Nephron (organoid): ENCODE results near the gene NDUFS5.
"Not testable (repeated sequence)": the region's sequence is repeated elsewhere in the genome, so short reads cannot be mapped to it uniquely, and the experiment has no call there.

Experiments used
- H3K27ac Mint-ChIP-seq, 3 experiments: 2 replicates each; pipeline ENCODE4 v1.8.0; 2020; ENCODE audit warnings: mixed read lengths in 3 of 3, mild to moderate bottlenecking in 2 of 3, moderate library complexity in 1 of 3
- H3K27me3 Mint-ChIP-seq: 2 replicates; pipeline ENCODE4 v1.8.0; 2021; ENCODE audit warnings: low read depth, mild to moderate bottlenecking, moderate library complexity, mixed read lengths
- H3K36me3 Mint-ChIP-seq: 2 replicates; pipeline ENCODE4 v1.8.0; 2020; ENCODE audit warnings: low read depth, mixed read lengths
- H3K4me1 Mint-ChIP-seq: 2 replicates; pipeline ENCODE4 v1.8.0; 2020; ENCODE audit warnings: mixed read lengths
- H3K4me3 Mint-ChIP-seq, 3 experiments: 2 replicates each; pipeline ENCODE4 v1.8.0; 2020; ENCODE audit warnings: mild to moderate bottlenecking in 3 of 3, mixed read lengths in 3 of 3, moderate library complexity in 2 of 3
- H3K9me3 Mint-ChIP-seq: 2 replicates; pipeline ENCODE4 v1.8.0; 2020; ENCODE audit warnings: mixed read lengths
- CTCF ChIP-seq, 3 experiments: fragments of 200-600 bp; sonication (generic); IDR thresholded peaks; one replicate each; pipeline ENCODE4 v1.5.0; 2021; ENCODE audit warnings: antibody characterized with exemption in 3 of 3; ENCODE audit not compliant: unreplicated experiment in 3 of 3

Gene NDUFS5

GRCh38 chr1:39046613-39047210 lies 20.6 kb downstream of the NDUFS5 start:
- Mint-ChIP-seq H3K36me3 (peaks cover 46% of the 10 kb centered on the region), H3K4me3 (no peak overlapping the region), H3K27me3 (no peaks in the 10 kb centered on the region), H3K27ac (no peak overlapping the region), H3K9me3 (no peaks in the 10 kb centered on the region), H3K4me1 (no peaks in the 10 kb centered on the region)
- TF ChIP-seq CTCF (IDR thresholded peaks at IDR 0.05; ENCODE audit: unreplicated experiment in 3 of 3), result no peak

GRCh38 chr1:39047374-39048229 lies 21.5 kb downstream of the NDUFS5 start:
- H3K27ac Mint-ChIP-seq, result no peak overlapping the region
- H3K27me3 Mint-ChIP-seq, result no peaks in the 10 kb centered on the region
- no peaks in the 10 kb centered on the region for H3K9me3 Mint-ChIP-seq
- no peaks in the 10 kb centered on the region for H3K4me1 Mint-ChIP-seq
- peaks cover 43% of the 10 kb centered on the region for H3K36me3 Mint-ChIP-seq
- no peak overlapping the region for H3K4me3 Mint-ChIP-seq
- TF ChIP-seq CTCF (IDR thresholded peaks at IDR 0.05; ENCODE audit: unreplicated experiment in 3 of 3), result no peak

GRCh38 chr1:39048745-39049370 lies 22.7 kb downstream of the NDUFS5 start:
- Mint-ChIP-seq H3K9me3 (no peaks in the 10 kb centered on the region), H3K27ac (no peak overlapping the region), H3K36me3 (peaks cover 31% of the 10 kb centered on the region), H3K27me3 (no peaks in the 10 kb centered on the region), H3K4me3 (no peak overlapping the region), H3K4me1 (no peaks in the 10 kb centered on the region)
- no peak for TF ChIP-seq CTCF (IDR thresholded peaks at IDR 0.05; ENCODE audit: unreplicated experiment in 3 of 3)

- no peaks in the 10 kb centered on the region for H3K9me3 Mint-ChIP-seq
- H3K27ac Mint-ChIP-seq, result no peak overlapping the region
- H3K36me3 Mint-ChIP-seq, result peaks cover 28% of the 10 kb centered on the region
- no peaks in the 10 kb centered on the region for H3K27me3 Mint-ChIP-seq
- no peak for TF ChIP-seq CTCF (IDR thresholded peaks at IDR 0.05; ENCODE audit: unreplicated experiment in 3 of 3)
- H3K4me1 Mint-ChIP-seq, result no peaks in the 10 kb centered on the region
- H3K4me3 Mint-ChIP-seq, result no peak overlapping the region
These were observed 23.9 kb downstream of the NDUFS5 start for GRCh38 chr1:39050001-39050400.

- H3K4me1 Mint-ChIP-seq, H3K27ac Mint-ChIP-seq, H3K9me3 Mint-ChIP-seq, H3K27me3 Mint-ChIP-seq, H3K4me3 Mint-ChIP-seq: not testable (repeated sequence)
- H3K36me3 Mint-ChIP-seq, result peaks cover 25% of the 10 kb centered on the region
These were observed 25.2 kb downstream of the NDUFS5 start for GRCh38 chr1:39051193-39051850.

GRCh38 chr1:39051956-39052355 lies 25.8 kb downstream of the NDUFS5 start:
- H3K4me1 Mint-ChIP-seq, result no peaks in the 10 kb centered on the region
- peaks cover 20% of the 10 kb centered on the region for H3K36me3 Mint-ChIP-seq
- no peaks in the 10 kb centered on the region for H3K27me3 Mint-ChIP-seq
- no peaks in the 10 kb centered on the region for H3K9me3 Mint-ChIP-seq
- no peak overlapping the region for H3K27ac Mint-ChIP-seq
- TF ChIP-seq CTCF (IDR thresholded peaks at IDR 0.05; ENCODE audit: unreplicated experiment in 3 of 3), result no peak
- H3K4me3 Mint-ChIP-seq, result no peak overlapping the region

- H3K4me3 Mint-ChIP-seq, H3K9me3 Mint-ChIP-seq, H3K27me3 Mint-ChIP-seq, H3K4me1 Mint-ChIP-seq, H3K36me3 Mint-ChIP-seq, H3K27ac Mint-ChIP-seq: not testable (repeated sequence)
These were observed 29.1 kb downstream of the NDUFS5 start for GRCh38 chr1:39055213-39055710.

GRCh38 chr1:39061516-39061915 lies 35.4 kb downstream of the NDUFS5 start:
- not testable (repeated sequence) for H3K27ac Mint-ChIP-seq, H3K9me3 Mint-ChIP-seq, H3K4me1 Mint-ChIP-seq, H3K27me3 Mint-ChIP-seq, H3K36me3 Mint-ChIP-seq, H3K4me3 Mint-ChIP-seq
